ENCODE data around the gene SLITRK2.

Gene SLITRK2

DNA sequence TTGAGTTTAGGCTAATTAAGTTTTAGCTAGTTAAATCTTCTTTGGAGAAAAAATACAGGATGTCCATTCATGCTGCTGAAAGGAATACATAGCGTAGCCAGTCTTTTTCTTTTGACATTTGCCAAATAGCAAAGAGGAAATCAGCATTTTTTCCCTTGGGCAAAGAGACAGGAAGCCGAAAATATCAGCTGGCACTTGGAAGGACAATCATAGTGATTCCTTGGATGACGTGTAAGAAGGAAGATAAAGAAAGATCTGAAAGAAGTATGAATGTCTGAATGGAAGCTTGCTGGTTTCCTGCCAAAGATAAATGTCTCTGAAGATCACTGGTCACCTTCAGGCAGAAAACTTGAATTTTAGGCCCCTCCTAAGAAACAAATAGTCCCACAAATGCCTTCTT is 44.2 kb downstream of the SLITRK2 start:
- no peak for DNase-seq

- DNase-seq, result no peak
Observed at GRCh38 chrX:145865082-145865481, 47.5 kb downstream of the SLITRK2 start.

Data from CD4-positive, alpha-beta T cell treated with Interferon gamma for 1 hour (primary cell).